SK-N-SH treated with all-trans-retinoic acid at 6 μM for 48 hours (cell line): Measurements from ENCODE around the gene HIPK1.

Source experiments
- ATAC-seq: fragments of 200-7000 bp; cut with Tn5 transposase; 3 replicates; pipeline ENCODE4 v1.9.1; 2020; ENCODE audit warnings: mild to moderate bottlenecking, moderate library complexity
- ARNTL ChIP-seq: fragments of 450-650 bp; formaldehyde crosslinking; IDR thresholded peaks from 2 replicates; pipeline ENCODE4 v1.5.0; 2020; ENCODE audit warnings: low read depth, mild to moderate bottlenecking, moderate library complexity, borderline replicate concordance
- CREB5 ChIP-seq: fragments of 250-450 bp; sonication (Bioruptor Pico); IDR thresholded peaks from 2 replicates; pipeline ENCODE4 v1.5.1; 2020; ENCODE audit warnings: low read depth, mild to moderate bottlenecking, moderate library complexity
- ESRRG ChIP-seq: fragments of 250-450 bp; sonication (Bioruptor Pico); IDR thresholded peaks from 2 replicates; pipeline ENCODE4 v1.6.1; 2021; ENCODE audit warnings: mild to moderate bottlenecking
- GLIS3 ChIP-seq: fragments of 250-450 bp; sonication (Bioruptor Pico); IDR thresholded peaks from 2 replicates; pipeline ENCODE4 v1.5.0; 2020; ENCODE audit warnings: mild to moderate bottlenecking, moderate library complexity
- ISL1 ChIP-seq: fragments of 250-450 bp; sonication (Bioruptor Pico); IDR thresholded peaks from 2 replicates; pipeline ENCODE4 v2.1.2; 2022; ENCODE audit warnings: mild to moderate bottlenecking, moderate library complexity
- OSR1 ChIP-seq: fragments of 250-450 bp; sonication (Bioruptor Pico); IDR thresholded peaks from 2 replicates; pipeline ENCODE4 v1.8.0; 2022; ENCODE audit warnings: moderate library complexity, mild to moderate bottlenecking, inconsistent platforms
- PATZ1 ChIP-seq: fragments of 250-450 bp; sonication (Bioruptor Pico); IDR thresholded peaks from 2 replicates; pipeline ENCODE4 v1.8.0; 2020; ENCODE audit warnings: mild to moderate bottlenecking, moderate library complexity, borderline replicate concordance
- PPARA ChIP-seq: fragments of 250-450 bp; sonication (Bioruptor Pico); IDR thresholded peaks from 2 replicates; pipeline ENCODE4 v1.5.0; 2020; ENCODE audit warnings: mild to moderate bottlenecking, borderline replicate concordance
- RARB ChIP-seq: fragments of 250-450 bp; sonication (Bioruptor Pico); IDR thresholded peaks from 2 replicates; pipeline ENCODE4 v1.8.0; 2021; ENCODE audit warnings: mild to moderate bottlenecking, moderate library complexity
- SNAI2 ChIP-seq: fragments of 250-450 bp; sonication (Bioruptor Pico); IDR thresholded peaks from 2 replicates; pipeline ENCODE4 v1.5.0; 2020; ENCODE audit warnings: mild to moderate bottlenecking, moderate library complexity
- TOX ChIP-seq: fragments of 250-450 bp; sonication (Bioruptor Pico); IDR thresholded peaks from 2 replicates; pipeline ENCODE4 v1.8.0; 2021; ENCODE audit warnings: mild to moderate bottlenecking, moderate library complexity, borderline replicate concordance
- ZC3H10 ChIP-seq: fragments of 250-450 bp; sonication (Bioruptor Pico); IDR thresholded peaks from 2 replicates; pipeline ENCODE4 v1.5.1; 2021; ENCODE audit warnings: mild to moderate bottlenecking, moderate library complexity
- ZFP30 ChIP-seq: fragments of 450-650 bp; formaldehyde crosslinking; IDR thresholded peaks from 2 replicates; pipeline ENCODE4 v1.5.0; 2022; ENCODE audit warnings: mild to moderate bottlenecking, moderate library complexity
- ZNF565 ChIP-seq: fragments of 450-650 bp; formaldehyde crosslinking; conservative IDR thresholded peaks from 2 replicates; pipeline ENCODE4 v1.5.0; 2020; ENCODE audit warnings: low read depth, mild to moderate bottlenecking, moderate library complexity
- TF ChIP-seq, protein P1 (sequence below): fragments of 250-450 bp; sonication (Bioruptor Pico); IDR thresholded peaks from 2 replicates; pipeline ENCODE4 v1.5.1; 2021; ENCODE audit warnings: mild to moderate bottlenecking, moderate library complexity
- TF ChIP-seq, protein P2 (sequence below): fragments of 250-450 bp; sonication (Bioruptor Pico); IDR thresholded peaks from 2 replicates; pipeline ENCODE4 v1.8.0; 2021; ENCODE audit warnings: low read depth, mild to moderate bottlenecking, moderate library complexity, borderline replicate concordance

The HIPK1 gene

DNA sequence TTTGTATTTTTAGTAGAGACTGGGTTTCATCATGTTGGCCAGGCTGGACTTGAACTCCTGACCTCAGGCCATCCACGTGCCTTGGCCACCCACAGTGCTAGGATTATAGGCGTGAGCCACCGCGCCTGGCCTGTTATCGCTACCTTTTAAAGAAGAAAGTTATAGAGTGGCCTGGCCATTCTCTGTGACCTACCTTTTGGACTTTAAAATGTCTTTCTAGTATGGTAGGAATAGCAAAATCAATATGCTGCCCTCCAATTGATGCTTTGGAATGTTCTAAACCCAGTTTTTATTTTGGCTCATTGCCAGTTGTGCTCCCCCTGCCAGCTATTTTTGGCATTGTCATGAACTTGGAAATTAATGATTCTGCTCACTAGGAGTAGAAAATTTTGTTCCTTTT is 19.9 kb downstream of the HIPK1 start (continued):
- TF ChIP-seq PATZ1 (no peak), GLIS3 (CRISPR knock-in tag) (no peak)
- TF ChIP-seq, all 23 proteins: peak for 0

- no peak for TF ChIP-seq OSR1 (CRISPR knock-in tag)
- no peak for TF ChIP-seq CREB5 (CRISPR knock-in tag)
- TF ChIP-seq ESRRG (CRISPR knock-in tag): no peak
- no peak for TF ChIP-seq ZFP30 (CRISPR knock-in tag)
- no peak for ATAC-seq
These were observed 21.8 kb downstream of the HIPK1 start for GRCh38 chr1:113950908-113951307.

DNA sequence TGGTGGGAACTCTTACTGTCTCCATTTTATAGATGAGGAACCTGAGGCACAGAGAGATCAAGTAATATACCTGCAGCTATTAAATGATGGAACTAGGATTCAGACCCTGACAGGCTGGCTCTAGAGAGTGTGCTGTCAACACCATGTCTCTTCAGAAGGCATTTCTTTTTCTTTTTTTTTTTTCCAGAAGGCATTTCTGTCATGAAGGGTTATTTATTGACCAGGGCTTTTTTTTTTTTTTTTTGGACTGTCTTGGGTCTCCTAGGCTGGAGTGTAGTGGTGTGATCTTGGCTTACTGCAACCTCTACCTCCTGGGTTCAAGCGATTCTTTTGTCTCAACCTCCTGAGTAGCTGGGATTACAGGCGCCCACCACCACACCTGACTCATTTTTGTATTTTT is 22.6 kb downstream of the HIPK1 start:
- ATAC-seq: no peak
- TF ChIP-seq CREB5 (CRISPR knock-in tag): no peak
- no peak for TF ChIP-seq ESRRG (CRISPR knock-in tag)
- no peak for TF ChIP-seq ZFP30 (CRISPR knock-in tag)
- TF ChIP-seq ZC3H10 (CRISPR knock-in tag): no peak
- TF ChIP-seq, protein P1, sequence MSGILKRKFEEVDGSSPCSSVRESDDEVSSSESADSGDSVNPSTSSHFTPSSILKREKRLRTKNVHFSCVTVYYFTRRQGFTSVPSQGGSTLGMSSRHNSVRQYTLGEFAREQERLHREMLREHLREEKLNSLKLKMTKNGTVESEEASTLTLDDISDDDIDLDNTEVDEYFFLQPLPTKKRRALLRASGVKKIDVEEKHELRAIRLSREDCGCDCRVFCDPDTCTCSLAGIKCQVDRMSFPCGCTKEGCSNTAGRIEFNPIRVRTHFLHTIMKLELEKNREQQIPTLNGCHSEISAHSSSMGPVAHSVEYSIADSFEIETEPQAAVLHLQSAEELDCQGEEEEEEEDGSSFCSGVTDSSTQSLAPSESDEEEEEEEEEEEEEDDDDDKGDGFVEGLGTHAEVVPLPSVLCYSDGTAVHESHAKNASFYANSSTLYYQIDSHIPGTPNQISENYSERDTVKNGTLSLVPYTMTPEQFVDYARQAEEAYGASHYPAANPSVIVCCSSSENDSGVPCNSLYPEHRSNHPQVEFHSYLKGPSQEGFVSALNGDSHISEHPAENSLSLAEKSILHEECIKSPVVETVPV: no peak

GRCh38 chr1:113957984-113958383 is 28.9 kb downstream of the HIPK1 start:
- no peak for ATAC-seq
- TF ChIP-seq SNAI2 (CRISPR knock-in tag) (no peak), ARNTL (CRISPR knock-in tag) (no peak), TOX (CRISPR knock-in tag) (no peak), CREB5 (CRISPR knock-in tag) (no peak), PPARA (no peak), ISL1 (CRISPR knock-in tag) (no peak), GLIS3 (CRISPR knock-in tag) (no peak)
- TF ChIP-seq, protein P2, sequence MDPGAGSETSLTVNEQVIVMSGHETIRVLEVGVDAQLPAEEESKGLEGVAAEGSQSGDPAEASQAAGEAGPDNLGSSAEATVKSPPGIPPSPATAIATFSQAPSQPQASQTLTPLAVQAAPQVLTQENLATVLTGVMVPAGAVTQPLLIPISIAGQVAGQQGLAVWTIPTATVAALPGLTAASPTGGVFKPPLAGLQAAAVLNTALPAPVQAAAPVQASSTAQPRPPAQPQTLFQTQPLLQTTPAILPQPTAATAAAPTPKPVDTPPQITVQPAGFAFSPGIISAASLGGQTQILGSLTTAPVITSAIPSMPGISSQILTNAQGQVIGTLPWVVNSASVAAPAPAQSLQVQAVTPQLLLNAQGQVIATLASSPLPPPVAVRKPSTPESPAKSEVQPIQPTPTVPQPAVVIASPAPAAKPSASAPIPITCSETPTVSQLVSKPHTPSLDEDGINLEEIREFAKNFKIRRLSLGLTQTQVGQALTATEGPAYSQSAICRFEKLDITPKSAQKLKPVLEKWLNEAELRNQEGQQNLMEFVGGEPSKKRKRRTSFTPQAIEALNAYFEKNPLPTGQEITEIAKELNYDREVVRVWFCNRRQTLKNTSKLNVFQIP (CRISPR knock-in tag): no peak
- TF ChIP-seq, protein P1: no peak

DNA sequence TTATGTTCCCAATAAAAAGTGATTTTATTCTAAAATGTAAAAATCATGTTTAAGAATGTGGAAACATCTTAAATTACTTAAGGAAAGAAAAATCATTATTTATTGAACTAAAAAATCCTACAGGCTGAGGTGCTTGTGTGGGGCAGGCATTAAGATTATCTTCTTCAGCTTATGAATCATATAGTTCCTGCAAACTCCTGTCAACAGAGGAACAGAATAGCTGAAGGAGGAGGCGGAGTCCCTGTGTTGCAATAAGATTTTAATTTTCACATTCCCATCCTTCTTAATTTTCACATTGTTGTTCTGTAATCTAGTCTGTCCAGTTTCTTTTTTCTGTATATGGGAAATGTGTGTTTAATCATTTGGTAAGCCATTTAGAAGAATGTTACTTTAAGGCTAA is 29.6 kb downstream of the HIPK1 start:
- no peak for ATAC-seq
- TF ChIP-seq ZNF565 (CRISPR knock-in tag) (no peak), RARB (CRISPR knock-in tag) (no peak)
- TF ChIP-seq, protein P2 (CRISPR knock-in tag): no peak
